Lower leg skin (tissue), 3 donors: Measurements from ENCODE around the gene SYT6.

ENCODE experiments used
- CTCF ChIP-seq, 3 donors: fragments of 450-650 bp; IDR thresholded peaks; one replicate each; pipeline ENCODE4 v1.5.1; 2016; ENCODE audit warnings: antibody characterized with exemption in 3 of 3, mild to moderate bottlenecking in 3 of 3, moderate library complexity in 2 of 3
- POLR2A ChIP-seq, 2 donors: fragments of 450-650 bp; IDR thresholded peaks; one replicate each; pipeline ENCODE4 v1.6.1; 2016 to 2017; ENCODE audit warnings: antibody characterized with exemption in 2 of 2, mild to moderate bottlenecking in 1 of 2, moderate library complexity in 1 of 2

GRCh38 chr1:114105421-114105979, 48.2 kb downstream of the SYT6 start:
- no peak for TF ChIP-seq CTCF (IDR thresholded peaks at IDR 0.05)
- no peak for TF ChIP-seq POLR2A (IDR thresholded peaks at IDR 0.05)
